K562 (cell line): ENCODE data around the gene EML2. TPM values are rescaled to one million over a fixed set of nuclear protein-coding genes. Genes with fewer than 3 reads are reported as not detected.
A peak's percentile ranks its signal among the peaks of the same experiment; 100 is the strongest.

Source experiments
- ATF1 ChIP-seq, 2 experiments: fragments of 450-650 bp in 1 of 2; IDR thresholded peaks; 2 replicates each; pipeline ENCODE4 v1.6.1; 2016; ENCODE audit warnings: missing compliant biosample characterization in 1 of 2, missing genetic modification characterization in 1 of 2
- CCNT2 ChIP-seq: IDR thresholded peaks from 2 replicates; pipeline ENCODE4 v1.6.1; 2011; ENCODE audit warnings: borderline replicate concordance, low read depth, mild to moderate bottlenecking, moderate library complexity, mixed read lengths, low read length; ENCODE audit not compliant: insufficient read length; ENCODE audit errors: extremely low read depth
- FOXP4 ChIP-seq: sonication (generic); formaldehyde crosslinking; IDR thresholded peaks from 2 replicates; pipeline ENCODE4 v1.8.0; 2022; ENCODE audit warnings: mild to moderate bottlenecking, missing genetic modification reagents, borderline replicate concordance
- GABPB2 ChIP-seq: fragments of 250-450 bp; sonication (Bioruptor Pico); conservative IDR thresholded peaks from 2 replicates; pipeline ENCODE4 v1.5.1; 2021; ENCODE audit warnings: mild to moderate bottlenecking
- HINFP ChIP-seq: fragments of 450-650 bp; conservative IDR thresholded peaks from 2 replicates; pipeline ENCODE4 v1.6.1; 2016; ENCODE audit warnings: missing genetic modification characterization, low read depth, mild to moderate bottlenecking, control low read depth, missing compliant biosample characterization
- KAT2B ChIP-seq: IDR thresholded peaks from one replicate; pipeline ENCODE4 v1.6.1; 2012; ENCODE audit warnings: low read depth, mild to moderate bottlenecking, control low read depth, inconsistent platforms, low read length, moderate library complexity
- NBN ChIP-seq: fragments of 450-650 bp; IDR thresholded peaks from 2 replicates; pipeline ENCODE4 v1.6.1; 2016; ENCODE audit warnings: low read depth, mild to moderate bottlenecking
- NCOR1 ChIP-seq: fragments of 450-650 bp; IDR thresholded peaks from 2 replicates; pipeline ENCODE4 v1.6.1; 2016; ENCODE audit warnings: mild to moderate bottlenecking, moderate library complexity
- NFATC3 ChIP-seq: fragments of 450-650 bp; IDR thresholded peaks from 2 replicates; pipeline ENCODE4 v1.6.1; 2017; ENCODE audit warnings: mild to moderate bottlenecking
- NKRF ChIP-seq: fragments of 450-650 bp; IDR thresholded peaks from 2 replicates; pipeline ENCODE4 v1.6.1; 2016; ENCODE audit warnings: borderline replicate concordance
- SUPT5H ChIP-seq: fragments of 450-650 bp; IDR thresholded peaks from 2 replicates; pipeline ENCODE4 v1.6.1; 2016
- ZNF318 ChIP-seq, 2 experiments: fragments of 450-650 bp; IDR thresholded peaks; 2 replicates each; pipeline ENCODE4 v1.6.1; 2016; ENCODE audit warnings: mild to moderate bottlenecking in 2 of 2, borderline replicate concordance in 1 of 2, low read depth in 1 of 2, moderate library complexity in 1 of 2
- polyA plus RNA-seq, 8 experiments: library from polyadenylated mRNA; depleted of rRNA in 4 of 8; stranded (reverse) in 5 of 8; unstranded in 3 of 8; fragments of >200 nt; fragmentation: Nextera tagmentation in 2 of 8; fragmentation: Illumina TruSeq in 1 of 8; extraction: Ambion mirVana in 2 of 8; extraction: Trizol in 1 of 8; gene quantifications; 2 replicates each; pipeline versions ENCODE4 v1.2.1 to v1.2.3, GENCODE V29; 2011 to 2014; ENCODE audit warnings: inconsistent platforms in 1 of 8, missing spikeins in 1 of 8
- total RNA-seq, 7 experiments: library from RNA; depleted of rRNA in 6 of 7; stranded (reverse); fragments of >200 nt in 6 of 7; fragmentation: Illumina TruSeq in 2 of 7; extraction: Trizol in 2 of 7; gene quantifications; 2 replicates each; pipeline versions ENCODE4 v1.2.1 to v1.2.3, GENCODE V29; 2011 to 2021; ENCODE audit warnings: low replicate concordance in 1 of 7

The EML2 gene
- total and polyA plus RNA-seq, 9 of the 15 experiments (the other 6 are each of a cell fraction or from before 2014, with no cell fraction given) = 2.6 to 69.6 (median 24.8) TPM

GRCh38 chr19:45584332-45585157 lies 54.7 kb downstream of the EML2 start, which contains the start of gene OPA3 (continued):
- TF ChIP-seq ZNF318 (IDR thresholded peaks at IDR 0.05; ENCODE audit: borderline replicate concordance in 1 of 2, low read depth in 1 of 2) (peak in 1 of 2 experiments; percentile 25; a peak in 1 of 4 replicates), NBN (peak; percentile 82; the same call in 1 of the 2 replicates), FOXP4 (CRISPR knock-in tag) (no peak), CCNT2 (peak; percentile 27), HINFP (tag) (no peak), NKRF (peak; percentile 90; the same call in 1 of the 2 replicates), NFATC3 (no peak), GABPB2 (no peak), SUPT5H (peak; percentile 93), NCOR1 (no peak), ATF1 (CRISPR knock-in tag; IDR thresholded peaks at IDR 0.05) (peak; percentile 87), ATF1 (tag; IDR thresholded peaks at IDR 0.05) (peak; percentile 100), KAT2B (no peak)
